ENCODE results near the gene MED26. TPM values are rescaled to one million over a fixed set of nuclear protein-coding genes. Genes with fewer than 3 reads are reported as not detected.

Gene MED26
- total RNA-seq, 1 experiment from 2014 or later: 11.4 TPM

GRCh38 chr19:16573296-16573695 is 54.7 kb downstream of the MED26 start:
- Histone ChIP-seq H3K27me3 (ENCODE audit: insufficient read depth, low read length) (no peaks in the 10 kb centered on the region), H3K4me2 (ENCODE audit: insufficient read depth, insufficient read length, low read length) (peak overlapping the region; percentile 94), H2BK120ac (ENCODE audit: low read depth, low read length, poor library complexity, severe bottlenecking) (no peak overlapping the region), H2BK15ac (ENCODE audit: low read depth, low read length) (no peak overlapping the region), H2BK20ac (ENCODE audit: low read depth, low read length, poor library complexity, severe bottlenecking) (no peak overlapping the region), H2AFZ (ENCODE audit: low read length) (no peak overlapping the region), H4K91ac (ENCODE audit: insufficient read length, low read depth, low read length) (no peak overlapping the region), H3K4me1 (ENCODE audit: insufficient read depth, low read length) (no peaks in the 10 kb centered on the region), H4K8ac (replicated peaks; ENCODE audit: insufficient read length, low read depth, low read length) (no peak overlapping the region), H3T11ph (ENCODE audit: low read length) (no peak overlapping the region), H2BK5ac (ENCODE audit: insufficient read length, low read length) (no peak overlapping the region), H3K4ac (ENCODE audit: low read depth, low read length) (no peak overlapping the region), H2BK12ac (ENCODE audit: insufficient read length, low read depth, low read length) (no peak overlapping the region), H3K79me2 (ENCODE audit: insufficient read depth, low read length) (peaks cover 2% of the 10 kb centered on the region; the same call in 1 of the 2 replicates), H2AK5ac (ENCODE audit: insufficient read length, low read length) (no peak overlapping the region), H4K5ac (ENCODE audit: insufficient read length, low read depth, low read length) (no peak overlapping the region), H3K79me1 (ENCODE audit: insufficient read depth, low read depth, low read length, poor library complexity, severe bottlenecking) (peaks cover 14% of the 10 kb centered on the region), H3K18ac (ENCODE audit: insufficient read length, low read depth, low read length) (no peak overlapping the region), H3K9me3 (ENCODE audit: control insufficient read depth, low read depth, low read length) (no peaks in the 10 kb centered on the region), H3K23me2 (ENCODE audit: insufficient read length, low read depth, low read length, poor library complexity, severe bottlenecking) (peaks cover 12% of the 10 kb centered on the region), H3K9ac (ENCODE audit: extremely low read depth, insufficient read length, low read length) (peak overlapping the region; percentile 75), H3K23ac (ENCODE audit: insufficient read length, low read depth, low read length) (no peak overlapping the region), H3K27ac (ENCODE audit: insufficient read length, low read depth, low read length) (no peak overlapping the region), H4K20me1 (ENCODE audit: control insufficient read depth, insufficient read depth, insufficient read length) (no peaks in the 10 kb centered on the region), H3K56ac (ENCODE audit: insufficient read length, low read depth, low read length) (no peak overlapping the region), H3K14ac (ENCODE audit: insufficient read depth, low read length) (no peak overlapping the region)
- no peak for TF ChIP-seq CTCF (conservative IDR thresholded peaks at IDR 0.05)
- no peaks in the 10 kb centered on the region; a peak in 1 of 5 replicates for H3K9me3 Mint-ChIP-seq
- peaks cover 12 to 32% (median 28%) of the 10 kb centered on the region in 3 experiments; a peak in 6 of 7 replicates for H3K36me3 Mint-ChIP-seq (ENCODE audit: insufficient read depth in 1 of 3, low read depth in 3 of 3)
- peak overlapping the region; percentile 96 to 99 for H3K4me3 Mint-ChIP-seq
- no CpG with 5 or more reads among the region's 13 CpGs for WGBS (ENCODE audit: extremely low coverage, insufficient read length, low lambda C conversion rate)
- peak overlapping the region in 2 of 3 experiments; percentile 98; a peak in 5 of 7 replicates for H3K27ac Mint-ChIP-seq
- H3K27me3 Mint-ChIP-seq (ENCODE audit: low read depth): no peaks in the 10 kb centered on the region
- H3K4me1 Mint-ChIP-seq: peaks cover 18 to 19% of the 10 kb centered on the region in 2 experiments
- DNase-seq: no peak
